Measurements from ENCODE around the gene TSPO. TPM values are rescaled to one million over a fixed set of nuclear protein-coding genes. Genes with fewer than 3 reads are reported as not detected.

Gene TSPO
- total and polyA plus RNA-seq, 7 experiments from 2014 or later, result 56.1 to 357 (median 102) TPM

DNA sequence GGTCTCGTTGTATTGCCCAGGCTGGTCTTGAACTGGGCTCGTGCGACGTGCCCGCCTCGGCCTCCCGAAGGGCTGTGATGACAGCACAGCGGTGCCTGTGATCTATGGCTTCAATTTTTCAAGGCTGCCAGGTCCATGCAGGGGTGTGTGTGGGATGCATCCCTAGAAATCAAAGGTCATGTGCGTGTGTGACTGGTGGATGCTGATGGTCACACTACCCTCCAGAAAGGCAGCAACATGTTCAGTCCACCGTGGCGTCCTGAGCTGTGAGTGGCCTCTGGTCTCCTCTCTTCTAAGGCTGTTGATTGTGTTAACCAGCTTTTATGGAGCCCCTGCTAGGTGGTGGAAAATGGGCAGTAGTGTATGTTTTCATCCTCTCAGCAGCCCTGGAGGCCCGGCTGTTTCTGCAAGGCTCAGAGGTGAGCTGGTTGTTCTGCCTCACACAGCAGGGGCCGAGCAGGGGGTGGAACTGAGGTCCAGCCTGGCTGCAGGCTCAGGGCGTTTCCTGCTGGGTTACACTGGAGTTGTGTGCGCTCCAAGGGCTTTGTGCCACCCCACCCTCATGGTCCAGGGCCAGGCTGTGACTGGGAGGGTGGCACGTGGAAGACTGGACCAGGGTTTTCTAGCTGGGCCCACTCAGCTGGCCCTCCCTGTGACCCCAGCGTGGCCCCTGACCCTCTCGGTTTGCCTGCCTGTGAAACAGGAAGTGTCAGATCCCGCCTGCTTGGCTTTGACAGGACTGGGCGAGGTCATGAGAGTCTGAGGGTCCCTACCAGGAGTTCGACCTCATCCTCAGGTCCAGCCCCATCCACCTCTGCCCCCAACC, 33.1 kb upstream of the TSPO start:
- Mint-ChIP-seq H3K36me3 (no peaks in the 10 kb centered on the region), H3K27ac (no peak overlapping the region), H3K4me1 (peaks cover 0 to 4% (median 0%) of the 10 kb centered on the region in 7 donors), H3K9me3 (no peaks in the 10 kb centered on the region), H3K4me3 (no peak overlapping the region), H3K27me3 (peaks cover 0 to 10% (median 0%) of the 10 kb centered on the region in 5 donors)
- DNase-seq (no peak), ATAC-seq (no peak)
- Histone ChIP-seq H3K4me3 (ENCODE audit: low read length) (no peak overlapping the region), H3K4me1 (ENCODE audit: control insufficient read depth in 2 of 2, insufficient read depth in 2 of 2, low read length in 2 of 2) (no peaks in the 10 kb centered on the region), H3K9me3 (ENCODE audit: control insufficient read depth in 2 of 3, low read length in 3 of 3) (no peaks in the 10 kb centered on the region), H3K36me3 (ENCODE audit: control insufficient read depth in 2 of 3, insufficient read depth in 3 of 3, low read length in 3 of 3) (no peaks in the 10 kb centered on the region), H3K27me3 (ENCODE audit: control insufficient read depth in 2 of 2, insufficient read depth in 2 of 2, low read length in 2 of 2) (no peaks in the 10 kb centered on the region), H3K27ac (ENCODE audit: low read depth, low read length) (no peak overlapping the region)
- POLR2A ChIA-PET, result no interaction called here
- intact Hi-C loops (cut with micrococcal nuclease), result no loop called here
- CTCF ChIA-PET, result interaction anchor here (0.6 kb wide), 1 partner anchor 27 kb away, joined by 3 read pairs; no protein-coding TSS in a partner anchor

- H3K36me3 ChIP-seq (ENCODE audit: control insufficient read depth in 2 of 3, insufficient read depth in 3 of 3, low read length in 3 of 3), result no peaks in the 10 kb centered on the region
- Mint-ChIP-seq H3K4me3 (no peak overlapping the region), H3K36me3 (no peaks in the 10 kb centered on the region), H3K4me1 (peaks cover 0 to 2% (median 0%) of the 10 kb centered on the region in 7 donors), H3K27ac (no peak overlapping the region), H3K9me3 (no peaks in the 10 kb centered on the region), H3K27me3 (peaks cover 0 to 2% (median 0%) of the 10 kb centered on the region in 5 donors)
- no peak overlapping the region for H3K4me3 ChIP-seq (ENCODE audit: low read length)
- H3K4me1 ChIP-seq (ENCODE audit: control insufficient read depth in 2 of 2, insufficient read depth in 2 of 2, low read length in 2 of 2), result no peaks in the 10 kb centered on the region
- ChIA-PET POLR2A (no interaction called here), CTCF (no interaction called here)
- no peak for DNase-seq
- no peaks in the 10 kb centered on the region for H3K27me3 ChIP-seq (ENCODE audit: control insufficient read depth in 2 of 2, insufficient read depth in 2 of 2, low read length in 2 of 2)
- intact Hi-C loops (cut with micrococcal nuclease), result no loop called here
- no peaks in the 10 kb centered on the region for H3K9me3 ChIP-seq (ENCODE audit: control insufficient read depth in 2 of 3, low read length in 3 of 3)
- no peak for ATAC-seq
- no peak overlapping the region for H3K27ac ChIP-seq (ENCODE audit: low read depth, low read length)
Observed at GRCh38 chr22:43118953-43119458, 32.4 kb upstream of the TSPO start.

DNA sequence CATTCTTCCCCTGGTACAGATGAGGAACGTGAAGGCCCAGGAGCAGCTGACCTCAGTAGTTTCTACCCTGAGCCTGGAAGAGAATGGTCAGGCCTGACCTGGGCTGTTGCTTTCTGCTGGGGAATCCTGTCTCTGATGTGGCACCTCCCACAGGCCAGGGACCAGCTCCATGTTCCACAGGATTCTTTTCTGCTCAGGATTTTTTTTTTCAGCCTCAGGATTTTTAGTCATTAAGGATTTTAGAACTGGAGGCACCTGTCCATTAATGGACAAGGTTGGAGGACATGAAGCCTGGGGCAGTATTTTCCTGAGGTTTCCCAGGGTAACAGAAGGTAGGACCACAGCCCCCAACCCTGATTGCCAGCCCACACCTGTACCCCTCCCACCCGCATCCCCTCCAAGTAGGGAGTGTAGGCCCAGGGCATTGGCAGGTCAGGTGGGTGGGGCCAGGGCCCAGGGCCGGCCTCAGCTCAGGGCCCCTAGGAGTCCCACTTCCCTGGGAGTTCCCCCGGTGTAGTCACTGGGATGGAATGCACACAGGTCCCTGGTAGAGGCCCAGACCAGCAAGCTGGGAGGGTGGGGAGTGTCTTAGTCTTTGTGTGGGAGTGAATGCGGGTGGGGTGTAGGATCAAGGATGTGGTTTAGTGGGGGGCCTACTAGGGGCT, 24.7 kb upstream of the TSPO start:
- Mint-ChIP-seq H3K27me3 (no peaks in the 10 kb centered on the region), H3K9me3 (no peaks in the 10 kb centered on the region), H3K4me3 (no peak overlapping the region), H3K36me3 (peaks cover 0 to 2% (median 0%) of the 10 kb centered on the region in 5 donors), H3K4me1 (peaks cover 0 to 6% (median 0%) of the 10 kb centered on the region in 7 donors), H3K27ac (no peak overlapping the region)
- no peak overlapping the region for H3K4me3 ChIP-seq (ENCODE audit: low read length)
- no peaks in the 10 kb centered on the region for H3K9me3 ChIP-seq (ENCODE audit: control insufficient read depth in 2 of 3, low read length in 3 of 3)
- DNase-seq (no peak), ATAC-seq (no peak)
- H3K27me3 ChIP-seq (ENCODE audit: control insufficient read depth in 2 of 2, insufficient read depth in 2 of 2, low read length in 2 of 2), result no peaks in the 10 kb centered on the region
- intact Hi-C loops (cut with micrococcal nuclease), result no loop called here
- no peak overlapping the region for H3K27ac ChIP-seq (ENCODE audit: low read depth, low read length)
- H3K36me3 ChIP-seq (ENCODE audit: control insufficient read depth in 2 of 3, insufficient read depth in 3 of 3, low read length in 3 of 3), result peaks cover 0 to 7% (median 0%) of the 10 kb centered on the region in 3 experiments
- H3K4me1 ChIP-seq (ENCODE audit: control insufficient read depth in 2 of 2, insufficient read depth in 2 of 2, low read length in 2 of 2), result no peaks in the 10 kb centered on the region
- ChIA-PET CTCF (interaction anchor here (1.0 kb wide), 1 partner anchor 9 kb away, joined by 5 read pairs; no protein-coding TSS in a partner anchor), POLR2A (no interaction called here)

- ATAC-seq (no peak), DNase-seq (no peak)
- peaks cover 0 to 6% (median 0%) of the 10 kb centered on the region in 7 donors for H3K4me1 Mint-ChIP-seq
- H3K36me3 Mint-ChIP-seq, result peaks cover 0 to 9% (median 0%) of the 10 kb centered on the region in 5 donors
- intact Hi-C loops (cut with micrococcal nuclease), result no loop called here
- POLR2A ChIA-PET, result no interaction called here
- no peaks in the 10 kb centered on the region for H3K27me3 ChIP-seq (ENCODE audit: control insufficient read depth in 2 of 2, insufficient read depth in 2 of 2, low read length in 2 of 2)
- H3K9me3 Mint-ChIP-seq, result no peaks in the 10 kb centered on the region
- no peak overlapping the region for H3K4me3 Mint-ChIP-seq
- H3K27ac Mint-ChIP-seq, result no peak overlapping the region
- peaks cover 0 to 14% (median 0%) of the 10 kb centered on the region in 3 experiments for H3K36me3 ChIP-seq (ENCODE audit: control insufficient read depth in 2 of 3, insufficient read depth in 3 of 3, low read length in 3 of 3)
- CTCF ChIA-PET, result no interaction called here
- H3K27ac ChIP-seq (ENCODE audit: low read depth, low read length), result no peak overlapping the region
- no peaks in the 10 kb centered on the region for H3K27me3 Mint-ChIP-seq
- no peaks in the 10 kb centered on the region for H3K4me1 ChIP-seq (ENCODE audit: control insufficient read depth in 2 of 2, insufficient read depth in 2 of 2, low read length in 2 of 2)
- H3K9me3 ChIP-seq (ENCODE audit: control insufficient read depth in 2 of 3, low read length in 3 of 3), result no peaks in the 10 kb centered on the region
- no peak overlapping the region for H3K4me3 ChIP-seq (ENCODE audit: low read length)
Observed at GRCh38 chr22:43127166-43127908, 24.0 kb upstream of the TSPO start.

- no peak for DNase-seq
- no peak overlapping the region for H3K27ac ChIP-seq (ENCODE audit: low read depth, low read length)
- ChIA-PET POLR2A (no interaction called here), CTCF (no interaction called here)
- H3K9me3 Mint-ChIP-seq, result no peaks in the 10 kb centered on the region
- intact Hi-C loops (cut with micrococcal nuclease), result no loop called here
- ATAC-seq, result no peak
- no peak overlapping the region for H3K4me3 ChIP-seq (ENCODE audit: low read length)
- peaks cover 0 to 9% (median 0%) of the 10 kb centered on the region in 5 donors for H3K36me3 Mint-ChIP-seq
- H3K27me3 ChIP-seq (ENCODE audit: control insufficient read depth in 2 of 2, insufficient read depth in 2 of 2, low read length in 2 of 2), result no peaks in the 10 kb centered on the region
- no peaks in the 10 kb centered on the region for H3K9me3 ChIP-seq (ENCODE audit: control insufficient read depth in 2 of 3, low read length in 3 of 3)
- H3K4me1 Mint-ChIP-seq, result peaks cover 0 to 6% (median 0%) of the 10 kb centered on the region in 7 donors
- H3K4me1 ChIP-seq (ENCODE audit: control insufficient read depth in 2 of 2, insufficient read depth in 2 of 2, low read length in 2 of 2), result no peaks in the 10 kb centered on the region
- no peaks in the 10 kb centered on the region for H3K27me3 Mint-ChIP-seq
- peaks cover 0 to 22% (median 0%) of the 10 kb centered on the region in 3 experiments for H3K36me3 ChIP-seq (ENCODE audit: control insufficient read depth in 2 of 3, insufficient read depth in 3 of 3, low read length in 3 of 3)
- no peak overlapping the region for H3K27ac Mint-ChIP-seq
- H3K4me3 Mint-ChIP-seq, result no peak overlapping the region
Observed at GRCh38 chr22:43128116-43128515, 23.2 kb upstream of the TSPO start.

DNA sequence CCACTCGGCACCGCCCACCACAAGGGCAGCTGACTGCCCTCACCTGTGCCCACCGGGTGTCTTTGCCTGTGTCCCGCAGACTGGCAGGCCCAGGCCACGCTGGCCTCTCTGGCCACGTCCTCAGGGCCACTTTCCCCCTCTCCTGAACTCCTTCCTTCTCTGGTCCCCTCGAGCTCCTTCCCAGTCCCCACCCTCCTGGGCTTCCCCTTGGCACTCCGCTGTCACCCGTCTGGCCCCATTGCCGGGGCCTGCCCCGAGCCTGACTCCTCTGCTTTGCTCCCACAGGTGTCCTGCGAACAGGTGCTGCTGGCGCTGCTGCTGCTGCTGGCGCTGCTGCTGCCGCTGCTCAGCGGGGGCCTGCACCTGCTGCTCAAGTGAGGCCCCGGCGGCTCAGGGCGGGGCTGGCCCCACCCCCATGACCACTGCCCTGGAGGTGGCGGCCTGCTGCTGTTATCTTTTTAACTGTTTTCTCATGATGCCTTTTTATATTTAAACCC, 22.4 kb upstream of the TSPO start:
- no peaks in the 10 kb centered on the region for H3K4me1 ChIP-seq (ENCODE audit: control insufficient read depth in 2 of 2, insufficient read depth in 2 of 2, low read length in 2 of 2)
- no peaks in the 10 kb centered on the region for H3K27me3 ChIP-seq (ENCODE audit: control insufficient read depth in 2 of 2, insufficient read depth in 2 of 2, low read length in 2 of 2)
- no peak overlapping the region for H3K4me3 Mint-ChIP-seq
- H3K27me3 Mint-ChIP-seq, result no peaks in the 10 kb centered on the region
- peak; percentile 41 for ATAC-seq
- H3K36me3 Mint-ChIP-seq, result peaks cover 0 to 12% (median 4%) of the 10 kb centered on the region in 5 donors
- ChIA-PET POLR2A (no interaction called here), CTCF (no interaction called here)
- H3K36me3 ChIP-seq (ENCODE audit: control insufficient read depth in 2 of 3, insufficient read depth in 3 of 3, low read length in 3 of 3), result peaks cover 0 to 24% (median 0%) of the 10 kb centered on the region in 3 experiments
- intact Hi-C loops (cut with micrococcal nuclease), result no loop called here
- H3K27ac Mint-ChIP-seq, result no peak overlapping the region
- H3K4me1 Mint-ChIP-seq, result peaks cover 0 to 6% (median 0%) of the 10 kb centered on the region in 7 donors
- no peak overlapping the region for H3K4me3 ChIP-seq (ENCODE audit: low read length)
- H3K9me3 Mint-ChIP-seq, result no peaks in the 10 kb centered on the region
- no peak for DNase-seq
- H3K9me3 ChIP-seq (ENCODE audit: control insufficient read depth in 2 of 3, low read length in 3 of 3), result no peaks in the 10 kb centered on the region
- H3K27ac ChIP-seq (ENCODE audit: low read depth, low read length), result no peak overlapping the region
